Left lung (tissue), 10 donors: ENCODE results near the gene ZNF813. TPM values are rescaled to one million over a fixed set of nuclear protein-coding genes. Genes with fewer than 3 reads are reported as not detected.

Experiments used
- ATAC-seq: fragments of 200-7000 bp; cut with Tn5 transposase; one replicate; pipeline ENCODE4 v1.9.1; 2020; ENCODE audit warnings: moderate library complexity
- DNase-seq, 4 donors: peaks; one replicate each; pipeline ENCODE4 v3.0.0-alpha.2; 2013 to 2020
- H3K27ac ChIP-seq, 2 donors: fragments of 200-600 bp; sonication (generic) in 1 of 2; one replicate each; pipeline versions ENCODE4 v1.5.0 to v1.8.0; 2020 to 2021
- H3K27me3 ChIP-seq, 2 donors: fragments of 200-600 bp; sonication (generic) in 1 of 2; one replicate each; pipeline versions ENCODE4 v1.5.0 to v1.8.0; 2020 to 2021
- H3K36me3 ChIP-seq, 2 donors: fragments of 200-600 bp; sonication (generic) in 1 of 2; one replicate each; pipeline versions ENCODE4 v1.5.0 to v1.8.0; 2020 to 2021
- H3K4me1 ChIP-seq, 2 donors: fragments of 200-600 bp; one replicate each; pipeline ENCODE4 v1.8.0; 2021
- H3K4me3 ChIP-seq, 2 donors: fragments of 200-600 bp; sonication (generic) in 1 of 2; one replicate each; pipeline versions ENCODE4 v1.5.0 to v1.8.0; 2020 to 2021; ENCODE audit warnings: mild to moderate bottlenecking in 1 of 2
- H3K9me3 ChIP-seq, 2 donors: fragments of 200-600 bp; sonication (generic) in 1 of 2; one replicate each; pipeline versions ENCODE4 v1.5.0 to v1.8.0; 2020 to 2021
- intact Hi-C, 2 donors: fragments of 100-400 bp; cut with DNase I; formaldehyde crosslinking; loops; one replicate each; pipeline versions ENCODE4 v1.11.2 to v1.14.2; 2022
- polyA plus RNA-seq, 6 donors: library from polyadenylated mRNA; unstranded; fragments of 120-200 nt; gene quantifications; one replicate each; pipeline ENCODE4 v1.2.1, GENCODE V29; 2013; ENCODE audit not compliant: insufficient read length in 6 of 6
- total RNA-seq, 2 donors: library from RNA; stranded (reverse); fragmentation: NEBNext Ultra II Directional; extraction: Animal tissue kit (Norgen Biotek cat#: 25700); gene quantifications; one replicate each; pipeline ENCODE4 v1.2.1, GENCODE V29; 2021
- TF ChIP-seq, protein P1 (sequence below), 2 donors: fragments of 200-600 bp; sonication (generic) in 1 of 2; IDR thresholded peaks; one replicate each; pipeline versions ENCODE4 v1.5.0 to v1.8.0; 2021; ENCODE audit warnings: antibody characterized with exemption in 2 of 2
- donor health status: DM: no; HTN: yes; CAD: no.
- donor health status: DM: no; HTN: no; CAD: no.

The ZNF813 gene
- total and polyA plus RNA-seq, 8 donors = 5.2 to 6.5 (median 5.8) TPM

DNA sequence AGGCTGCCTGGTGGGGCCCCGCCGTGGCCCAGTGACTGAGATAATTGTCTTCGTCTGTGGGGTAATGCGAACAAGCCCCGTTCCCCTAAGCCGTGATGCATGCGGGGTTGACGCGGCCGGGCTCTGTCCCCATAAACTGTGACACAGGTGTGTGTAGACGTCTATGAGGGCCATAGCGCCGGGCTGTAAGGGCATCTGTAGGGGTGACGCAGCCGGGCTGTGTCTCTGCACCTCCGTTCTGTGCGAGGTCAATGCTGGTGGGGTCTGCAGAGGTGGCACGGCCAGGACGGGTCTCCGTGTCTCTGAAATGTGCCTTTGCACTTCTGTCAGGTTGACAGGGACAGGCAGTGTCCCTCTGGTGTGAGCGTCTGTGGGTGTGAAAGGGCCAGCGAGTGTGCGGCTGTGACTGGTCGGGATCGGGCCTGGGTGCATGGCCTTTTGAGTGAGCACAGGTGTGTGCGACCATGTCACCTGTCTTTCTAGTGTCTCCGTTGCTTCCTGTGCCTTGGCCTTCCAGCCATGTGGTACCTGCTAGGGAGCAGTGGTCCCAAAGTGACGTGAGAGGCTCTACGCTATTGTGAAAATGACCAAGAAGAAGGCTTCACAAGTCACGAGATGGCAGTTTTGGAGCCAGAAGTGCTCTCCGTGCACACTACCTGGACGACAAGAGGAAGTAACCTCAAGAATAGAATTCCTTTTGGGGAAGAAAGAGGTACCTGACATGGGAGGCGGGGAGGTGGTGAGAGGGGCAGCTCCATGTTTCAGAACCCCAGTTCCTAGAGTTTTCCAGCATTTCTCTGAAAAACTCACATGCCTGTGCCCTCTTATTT lies 54.1 kb downstream of the ZNF813 start:
- H3K4me3 ChIP-seq = peak overlapping the region; percentile 40 to 48
- peaks cover 0 to 6% of the 10 kb centered on the region in 2 donors for H3K4me1 ChIP-seq
- ATAC-seq (no peak), DNase-seq (no peak)
- intact Hi-C loops = no loop called here
- H3K27ac ChIP-seq = no peak overlapping the region
- H3K27me3 ChIP-seq = no peaks in the 10 kb centered on the region
- TF ChIP-seq, protein P1, sequence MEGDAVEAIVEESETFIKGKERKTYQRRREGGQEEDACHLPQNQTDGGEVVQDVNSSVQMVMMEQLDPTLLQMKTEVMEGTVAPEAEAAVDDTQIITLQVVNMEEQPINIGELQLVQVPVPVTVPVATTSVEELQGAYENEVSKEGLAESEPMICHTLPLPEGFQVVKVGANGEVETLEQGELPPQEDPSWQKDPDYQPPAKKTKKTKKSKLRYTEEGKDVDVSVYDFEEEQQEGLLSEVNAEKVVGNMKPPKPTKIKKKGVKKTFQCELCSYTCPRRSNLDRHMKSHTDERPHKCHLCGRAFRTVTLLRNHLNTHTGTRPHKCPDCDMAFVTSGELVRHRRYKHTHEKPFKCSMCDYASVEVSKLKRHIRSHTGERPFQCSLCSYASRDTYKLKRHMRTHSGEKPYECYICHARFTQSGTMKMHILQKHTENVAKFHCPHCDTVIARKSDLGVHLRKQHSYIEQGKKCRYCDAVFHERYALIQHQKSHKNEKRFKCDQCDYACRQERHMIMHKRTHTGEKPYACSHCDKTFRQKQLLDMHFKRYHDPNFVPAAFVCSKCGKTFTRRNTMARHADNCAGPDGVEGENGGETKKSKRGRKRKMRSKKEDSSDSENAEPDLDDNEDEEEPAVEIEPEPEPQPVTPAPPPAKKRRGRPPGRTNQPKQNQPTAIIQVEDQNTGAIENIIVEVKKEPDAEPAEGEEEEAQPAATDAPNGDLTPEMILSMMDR (IDR thresholded peaks at IDR 0.05) = no peak
- peaks cover 0 to 28% of the 10 kb centered on the region in 2 donors for H3K9me3 ChIP-seq
- peaks cover 0 to 3% of the 10 kb centered on the region in 2 donors for H3K36me3 ChIP-seq

DNA sequence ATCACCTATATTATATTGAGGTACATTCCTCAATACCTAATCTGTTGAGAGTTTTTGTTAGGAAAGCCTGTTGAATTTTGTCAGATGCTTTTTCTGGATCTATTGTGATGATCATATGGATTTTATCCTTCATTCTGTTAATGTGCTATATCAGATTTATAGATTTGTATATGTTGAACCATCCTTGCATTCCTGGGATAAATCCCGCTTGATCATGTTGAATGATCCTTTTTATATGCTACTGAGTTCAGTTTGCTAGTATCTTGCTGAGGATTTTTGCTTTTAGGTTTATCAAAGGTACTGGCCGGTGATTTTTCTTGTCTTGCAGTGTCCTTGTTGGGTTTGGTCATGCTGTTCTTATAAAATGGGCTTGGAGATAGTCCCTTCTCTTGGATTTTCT lies 58.4 kb downstream of the ZNF813 start:
- Histone ChIP-seq H3K4me3 (no peak overlapping the region), H3K4me1 (peaks cover 0 to 6% of the 10 kb centered on the region in 2 donors), H3K9me3 (peaks cover 0 to 23% of the 10 kb centered on the region in 2 donors), H3K36me3 (peaks cover 0 to 3% of the 10 kb centered on the region in 2 donors), H3K27me3 (no peaks in the 10 kb centered on the region), H3K27ac (no peak overlapping the region)
- no peak for ATAC-seq
- TF ChIP-seq, protein P1 (IDR thresholded peaks at IDR 0.05) = no peak
- DNase-seq = no peak
- intact Hi-C loops = no loop called here

DNA sequence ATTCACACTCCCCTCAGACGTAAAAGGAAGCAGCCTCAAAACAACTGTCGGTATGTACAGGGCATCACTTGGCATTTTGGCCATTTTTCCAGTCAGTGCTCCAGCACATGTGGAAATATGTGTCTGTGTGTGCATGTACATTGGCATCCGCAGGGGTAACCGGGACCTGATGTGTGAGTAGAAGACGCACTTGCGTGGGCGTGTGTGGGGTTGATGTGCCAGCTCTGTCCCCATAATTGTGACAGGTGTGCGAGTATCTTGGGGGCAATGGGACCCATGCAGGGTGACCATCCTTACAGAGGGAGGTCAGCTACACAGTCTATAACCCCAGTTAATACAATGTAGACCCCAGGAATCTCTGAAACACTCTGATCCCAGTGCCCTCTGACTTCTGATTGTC lies 63.1 kb downstream of the ZNF813 start:
- no peaks in the 10 kb centered on the region for H3K4me1 ChIP-seq
- ATAC-seq (no peak), DNase-seq (no peak)
- no peak overlapping the region for H3K4me3 ChIP-seq
- intact Hi-C loops = no loop called here
- H3K9me3 ChIP-seq = peaks cover 0 to 16% of the 10 kb centered on the region in 2 donors
- no peaks in the 10 kb centered on the region for H3K27me3 ChIP-seq
- TF ChIP-seq, protein P1 (IDR thresholded peaks at IDR 0.05) = no peak
- no peak overlapping the region for H3K27ac ChIP-seq
- peaks cover 0 to 3% of the 10 kb centered on the region in 2 donors for H3K36me3 ChIP-seq

DNA sequence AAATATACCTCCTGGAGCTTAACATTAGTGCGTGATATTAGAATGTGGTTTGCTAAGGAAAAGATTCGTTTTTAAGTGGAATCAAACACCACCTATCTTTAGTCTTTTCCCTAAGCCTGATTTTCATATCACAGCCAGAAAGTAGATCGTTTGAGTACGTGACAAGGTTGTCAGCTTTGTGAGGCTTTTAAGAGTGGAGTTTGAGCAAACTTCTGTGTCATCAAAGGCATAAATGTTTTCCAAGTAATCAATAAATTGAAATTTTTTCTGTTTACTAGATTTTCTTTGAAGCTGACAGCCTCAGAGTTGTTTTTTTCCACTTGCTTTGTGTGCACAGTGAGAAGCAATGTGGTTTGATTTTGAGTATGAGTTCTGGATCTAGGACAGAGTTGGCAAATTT lies 63.9 kb downstream of the ZNF813 start:
- intact Hi-C loops = no loop called here
- no peak overlapping the region for H3K4me3 ChIP-seq
- no peak for DNase-seq
- H3K4me1 ChIP-seq = no peaks in the 10 kb centered on the region
- TF ChIP-seq, protein P1 (IDR thresholded peaks at IDR 0.05) = no peak
- no peak overlapping the region for H3K27ac ChIP-seq
- H3K36me3 ChIP-seq = no peaks in the 10 kb centered on the region
- no peaks in the 10 kb centered on the region for H3K27me3 ChIP-seq
- H3K9me3 ChIP-seq = peaks cover 0 to 7% of the 10 kb centered on the region in 2 donors
- ATAC-seq = no peak

DNA sequence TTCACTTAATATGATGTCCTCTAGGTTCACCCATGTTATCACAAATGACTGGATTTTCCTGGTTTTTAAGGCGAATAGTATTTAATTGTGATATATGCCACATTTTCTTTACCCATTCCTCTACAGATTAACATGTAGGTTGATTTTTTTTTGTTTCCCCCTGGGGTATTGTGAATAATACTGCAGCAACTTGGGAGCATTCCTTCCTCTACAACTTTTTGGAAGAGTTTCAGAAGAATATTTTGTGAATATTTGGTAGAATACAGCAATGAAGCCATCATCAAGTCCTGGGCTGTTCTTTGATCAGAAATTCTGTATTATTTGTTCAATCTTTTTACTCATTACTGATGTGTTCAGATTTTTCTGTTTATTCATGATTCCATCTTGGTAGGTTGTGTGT lies 64.8 kb downstream of the ZNF813 start:
- no peak overlapping the region for H3K27ac ChIP-seq
- H3K4me1 ChIP-seq = no peaks in the 10 kb centered on the region
- DNase-seq (no peak), ATAC-seq (no peak)
- H3K9me3 ChIP-seq = peaks cover 0 to 4% of the 10 kb centered on the region in 2 donors
- no peaks in the 10 kb centered on the region for H3K36me3 ChIP-seq
- H3K27me3 ChIP-seq = no peaks in the 10 kb centered on the region
- intact Hi-C loops = no loop called here
- no peak overlapping the region for H3K4me3 ChIP-seq
- TF ChIP-seq, protein P1 (IDR thresholded peaks at IDR 0.05) = no peak
